GM18508 (cell line): ENCODE data around the gene CYB5R2.

Experiments used
- ATAC-seq: cut with Tn5 transposase; IDR thresholded peaks from one replicate; pipeline ENCODE4 v1.9.1; 2021; ENCODE audit warnings: moderate number of reproducible peaks; ENCODE audit not compliant: insufficient read depth, unreplicated experiment

Gene CYB5R2

GRCh38 chr11:7642747-7643146 is 30.6 kb downstream of the CYB5R2 start:
- ATAC-seq = no peak

- no peak for ATAC-seq
Measured at GRCh38 chr11:7640816-7641215, 32.5 kb downstream of the CYB5R2 start.

- ATAC-seq = no peak
Measured at GRCh38 chr11:7639643-7640025, 33.7 kb downstream of the CYB5R2 start.

GRCh38 chr11:7638710-7639642 is 34.3 kb downstream of the CYB5R2 start:
- no peak for ATAC-seq

- ATAC-seq = no peak
Measured at GRCh38 chr11:7637447-7638157, 35.7 kb downstream of the CYB5R2 start.

GRCh38 chr11:7636350-7636749 is 37.0 kb downstream of the CYB5R2 start:
- no peak for ATAC-seq

- ATAC-seq = no peak
Measured at GRCh38 chr11:7635708-7636107, 37.6 kb downstream of the CYB5R2 start.

- ATAC-seq = no peak
Measured at GRCh38 chr11:7635137-7635536, 38.2 kb downstream of the CYB5R2 start.

GRCh38 chr11:7632211-7632610 is 41.1 kb downstream of the CYB5R2 start:
- no peak for ATAC-seq

- ATAC-seq = no peak
Measured at GRCh38 chr11:7630002-7630401, 43.3 kb downstream of the CYB5R2 start.

- ATAC-seq = no peak
Measured at GRCh38 chr11:7628660-7629059, 44.6 kb downstream of the CYB5R2 start.

- no peak for ATAC-seq
Measured at GRCh38 chr11:7622721-7623120, 50.6 kb downstream of the CYB5R2 start.

- no peak for ATAC-seq
Measured at GRCh38 chr11:7621554-7621953, 51.7 kb downstream of the CYB5R2 start.

GRCh38 chr11:7621090-7621489 is 52.2 kb downstream of the CYB5R2 start:
- no peak for ATAC-seq

GRCh38 chr11:7619322-7619721 is 54.0 kb downstream of the CYB5R2 start:
- no peak for ATAC-seq

GRCh38 chr11:7617032-7617431 is 56.3 kb downstream of the CYB5R2 start:
- ATAC-seq = no peak
